Activated CD8-positive, alpha-beta T cell treated with anti-CD3 and anti-CD28 coated beads for 36 hours (primary cell): ENCODE data around the gene FBXO34. TPM values are rescaled to one million over a fixed set of nuclear protein-coding genes. Genes with fewer than 3 reads are reported as not detected.

Source experiments
- ATAC-seq: fragments of 200-7000 bp; cut with Tn5 transposase; one replicate; pipeline ENCODE4 v1.10.0; 2021; ENCODE audit warnings: mild to moderate bottlenecking, moderate library complexity
- CTCF ChIA-PET: fragments of 350-600 bp; sonication (Branson Sonifier 250); formaldehyde crosslinking; loops from one replicate; lab custom pipeline; 2021; ENCODE audit warnings: antibody characterized with exemption; lab: Charles Lee
- POLR2A ChIA-PET: fragments of 350-600 bp; sonication (Branson Sonifier 250); formaldehyde crosslinking; loops from one replicate; lab custom pipeline; 2021; ENCODE audit warnings: antibody characterized with exemption; lab: Charles Lee
- DNase-seq: peaks from one replicate; pipeline ENCODE4 v3.0.0-alpha.2; 2020
- H3K27ac Mint-ChIP-seq: one replicate; pipeline ENCODE4 v1.8.0; 2021; ENCODE audit warnings: mild to moderate bottlenecking, mixed read lengths
- H3K27me3 Mint-ChIP-seq: one replicate; pipeline ENCODE4 v1.8.0; 2021; ENCODE audit warnings: mixed read lengths
- H3K36me3 Mint-ChIP-seq: one replicate; pipeline ENCODE4 v1.8.0; 2021; ENCODE audit warnings: low read depth, mixed read lengths
- H3K4me1 Mint-ChIP-seq: one replicate; pipeline ENCODE4 v1.8.0; 2021; ENCODE audit warnings: low read depth, mixed read lengths
- H3K4me3 Mint-ChIP-seq: one replicate; pipeline ENCODE4 v1.8.0; 2021; ENCODE audit warnings: mild to moderate bottlenecking, moderate library complexity, mixed read lengths
- H3K9me3 Mint-ChIP-seq: one replicate; pipeline ENCODE4 v1.8.0; 2021; ENCODE audit warnings: mixed read lengths
- intact Hi-C: fragments of 100-400 bp; cut with micrococcal nuclease; formaldehyde crosslinking; loops from one replicate; pipeline ENCODE4 v1.10.0; 2022
- total RNA-seq, 2 experiments: library from RNA; stranded (reverse); gene quantifications; one replicate each; pipeline ENCODE4 v1.2.3, GENCODE V29; 2021
- TF ChIP-seq, protein P1 (sequence below): fragments of 200-600 bp; IDR thresholded peaks from one replicate; pipeline ENCODE4 v1.8.0; 2022; ENCODE audit warnings: antibody characterized with exemption, mild to moderate bottlenecking

The FBXO34 gene
- total RNA-seq, 2 experiments from 2014 or later: 17.7 to 20.0 TPM

DNA sequence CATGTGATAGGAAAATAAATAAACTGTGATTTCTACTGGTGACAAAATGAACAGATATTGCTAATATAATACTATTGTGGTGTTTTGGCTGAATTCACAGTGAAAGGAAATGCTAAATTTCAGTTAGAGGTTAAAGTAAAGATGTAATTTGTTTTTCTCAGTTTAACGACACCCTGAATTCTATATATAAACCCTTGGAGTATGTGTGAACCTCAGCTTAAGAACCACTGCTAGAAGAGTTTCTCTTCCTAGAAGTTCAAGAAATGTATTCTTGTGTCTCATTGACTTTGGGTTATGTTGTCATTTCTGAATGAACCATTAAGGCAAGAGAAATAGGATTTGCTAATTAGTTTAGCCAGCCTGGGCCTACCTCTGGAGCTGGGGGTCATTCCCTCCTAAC is 8.2 kb downstream of the FBXO34 start:
- ChIA-PET CTCF (interaction anchor here (1.1 kb wide), 1 partner anchor 9 kb away, joined by 3 read pairs; no protein-coding TSS in a partner anchor), POLR2A (no interaction called here)
- intact Hi-C loops: loop anchor here (10.0 kb wide), 1 partner anchor 305 kb away; the partner anchor contains the start of gene KTN1
- TF ChIP-seq, protein P1, sequence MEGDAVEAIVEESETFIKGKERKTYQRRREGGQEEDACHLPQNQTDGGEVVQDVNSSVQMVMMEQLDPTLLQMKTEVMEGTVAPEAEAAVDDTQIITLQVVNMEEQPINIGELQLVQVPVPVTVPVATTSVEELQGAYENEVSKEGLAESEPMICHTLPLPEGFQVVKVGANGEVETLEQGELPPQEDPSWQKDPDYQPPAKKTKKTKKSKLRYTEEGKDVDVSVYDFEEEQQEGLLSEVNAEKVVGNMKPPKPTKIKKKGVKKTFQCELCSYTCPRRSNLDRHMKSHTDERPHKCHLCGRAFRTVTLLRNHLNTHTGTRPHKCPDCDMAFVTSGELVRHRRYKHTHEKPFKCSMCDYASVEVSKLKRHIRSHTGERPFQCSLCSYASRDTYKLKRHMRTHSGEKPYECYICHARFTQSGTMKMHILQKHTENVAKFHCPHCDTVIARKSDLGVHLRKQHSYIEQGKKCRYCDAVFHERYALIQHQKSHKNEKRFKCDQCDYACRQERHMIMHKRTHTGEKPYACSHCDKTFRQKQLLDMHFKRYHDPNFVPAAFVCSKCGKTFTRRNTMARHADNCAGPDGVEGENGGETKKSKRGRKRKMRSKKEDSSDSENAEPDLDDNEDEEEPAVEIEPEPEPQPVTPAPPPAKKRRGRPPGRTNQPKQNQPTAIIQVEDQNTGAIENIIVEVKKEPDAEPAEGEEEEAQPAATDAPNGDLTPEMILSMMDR: no peak
- Mint-ChIP-seq H3K4me3 (no peak overlapping the region), H3K36me3 (peaks cover 14% of the 10 kb centered on the region), H3K4me1 (peaks cover 53% of the 10 kb centered on the region), H3K27me3 (no peaks in the 10 kb centered on the region), H3K27ac (no peak overlapping the region), H3K9me3 (no peaks in the 10 kb centered on the region)
- no peak for ATAC-seq
- DNase-seq: no peak

DNA sequence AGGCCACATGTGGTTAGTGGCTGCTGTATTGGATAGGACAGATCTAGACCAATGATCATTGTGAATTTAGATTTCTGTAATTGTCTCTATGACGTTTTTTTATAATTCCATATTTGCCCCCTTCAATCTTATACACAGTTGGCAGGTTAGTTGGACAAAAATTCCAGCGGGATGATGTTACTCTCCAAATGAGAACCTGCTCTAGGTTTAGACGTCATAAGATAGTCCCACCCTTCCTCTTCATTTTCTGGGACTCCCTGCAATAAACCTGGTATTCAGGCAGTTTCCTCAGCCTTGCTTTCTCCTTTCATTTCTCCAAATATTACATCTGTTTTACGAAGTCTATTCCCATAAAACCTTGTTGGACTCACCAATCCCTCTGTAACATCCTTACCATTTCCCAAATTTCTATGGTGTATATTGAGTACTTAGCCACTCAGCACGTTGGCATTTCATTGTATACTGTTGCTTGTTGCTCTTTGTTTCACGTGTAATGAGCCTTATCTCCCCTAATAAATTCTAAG is 10.2 kb downstream of the FBXO34 start:
- POLR2A ChIA-PET: no interaction called here
- intact Hi-C loops: no loop called here
- no peaks in the 10 kb centered on the region for H3K9me3 Mint-ChIP-seq

DNA sequence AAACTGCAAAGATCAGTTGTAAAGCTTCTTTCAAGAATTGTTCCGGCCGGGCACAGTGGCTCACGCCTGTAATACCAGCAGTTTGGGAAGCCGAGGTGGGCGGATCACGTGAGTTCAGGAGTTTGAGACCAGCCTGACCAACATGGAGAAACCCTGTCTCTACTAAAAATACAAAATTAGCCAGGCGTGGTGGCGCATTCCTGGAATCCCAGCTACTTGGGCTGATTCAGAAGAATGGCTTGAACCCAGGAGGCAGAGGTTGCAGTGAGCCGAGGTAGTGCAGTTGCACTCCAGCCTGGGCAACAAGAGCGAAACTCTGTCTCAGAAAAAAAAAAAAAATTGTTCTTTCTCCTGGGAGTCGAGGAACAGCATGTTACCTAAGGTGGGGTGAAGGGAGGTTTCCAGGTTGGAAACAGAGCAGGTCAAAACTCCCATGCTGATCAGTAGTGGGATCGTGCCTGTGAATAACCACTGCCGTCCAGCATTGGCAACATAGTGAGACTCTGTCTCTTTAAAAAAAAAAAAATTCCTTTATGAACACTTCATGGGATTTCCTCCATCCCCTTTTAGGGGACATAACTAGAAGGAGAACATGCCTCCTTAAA is 13.9 kb downstream of the FBXO34 start:
- H3K4me1 Mint-ChIP-seq: peaks cover 43% of the 10 kb centered on the region
- H3K9me3 Mint-ChIP-seq: no peaks in the 10 kb centered on the region
- peaks cover 7% of the 10 kb centered on the region for H3K36me3 Mint-ChIP-seq
- H3K27me3 Mint-ChIP-seq: no peaks in the 10 kb centered on the region
- TF ChIP-seq, protein P1: no peak
- no peak for DNase-seq
- ATAC-seq: no peak
- intact Hi-C loops: no loop called here
- CTCF ChIA-PET: interaction anchor here (1.2 kb wide), 1 partner anchor 70 kb away, joined by 3 read pairs; no protein-coding TSS in a partner anchor
- POLR2A ChIA-PET: no interaction called here
- no peak overlapping the region for H3K4me3 Mint-ChIP-seq
- no peak overlapping the region for H3K27ac Mint-ChIP-seq

More for the DNA sequence above, 10.2 kb downstream of the FBXO34 start:
- Mint-ChIP-seq H3K4me3 (no peak overlapping the region), H3K4me1 (peaks cover 51% of the 10 kb centered on the region), H3K36me3 (peaks cover 12% of the 10 kb centered on the region), H3K27ac (no peak overlapping the region), H3K27me3 (no peaks in the 10 kb centered on the region)
- TF ChIP-seq, protein P1: no peak
- CTCF ChIA-PET: interaction anchor here (1.5 kb wide), 1 partner anchor 73 kb away, joined by 5 read pairs; no protein-coding TSS in a partner anchor
- DNase-seq (no peak), ATAC-seq (no peak)

DNA sequence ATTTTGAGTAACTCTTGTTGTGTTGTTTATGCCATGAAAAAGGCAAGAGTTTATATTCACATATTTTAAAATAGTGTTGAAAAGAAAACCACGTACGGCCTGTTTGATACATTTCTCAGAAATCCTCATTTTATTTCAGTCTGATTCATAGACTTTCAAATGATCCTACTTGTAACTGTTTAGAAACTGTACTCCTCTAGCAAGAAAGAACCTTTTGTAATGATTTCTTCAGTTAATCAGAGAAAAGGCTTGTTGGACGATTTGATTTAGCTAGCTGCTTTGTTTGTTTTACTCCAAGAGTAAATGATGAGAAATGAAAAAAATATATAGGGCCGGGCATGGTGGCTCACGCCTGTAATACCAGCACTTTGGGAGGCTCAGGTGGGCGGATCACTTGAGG is 17.2 kb downstream of the FBXO34 start:
- DNase-seq (no peak), ATAC-seq (no peak)
- TF ChIP-seq, protein P1: no peak
- H3K27ac Mint-ChIP-seq: no peak overlapping the region
- peaks cover 3% of the 10 kb centered on the region for H3K36me3 Mint-ChIP-seq
- no peak overlapping the region for H3K4me3 Mint-ChIP-seq
- peaks cover 39% of the 10 kb centered on the region for H3K4me1 Mint-ChIP-seq
- POLR2A ChIA-PET: no interaction called here
- no peaks in the 10 kb centered on the region for H3K9me3 Mint-ChIP-seq
- H3K27me3 Mint-ChIP-seq: no peaks in the 10 kb centered on the region
- intact Hi-C loops: no loop called here
- CTCF ChIA-PET: interaction anchor here (2.8 kb wide), 1 partner anchor 66 kb away, joined by 9 read pairs; no protein-coding TSS in a partner anchor

DNA sequence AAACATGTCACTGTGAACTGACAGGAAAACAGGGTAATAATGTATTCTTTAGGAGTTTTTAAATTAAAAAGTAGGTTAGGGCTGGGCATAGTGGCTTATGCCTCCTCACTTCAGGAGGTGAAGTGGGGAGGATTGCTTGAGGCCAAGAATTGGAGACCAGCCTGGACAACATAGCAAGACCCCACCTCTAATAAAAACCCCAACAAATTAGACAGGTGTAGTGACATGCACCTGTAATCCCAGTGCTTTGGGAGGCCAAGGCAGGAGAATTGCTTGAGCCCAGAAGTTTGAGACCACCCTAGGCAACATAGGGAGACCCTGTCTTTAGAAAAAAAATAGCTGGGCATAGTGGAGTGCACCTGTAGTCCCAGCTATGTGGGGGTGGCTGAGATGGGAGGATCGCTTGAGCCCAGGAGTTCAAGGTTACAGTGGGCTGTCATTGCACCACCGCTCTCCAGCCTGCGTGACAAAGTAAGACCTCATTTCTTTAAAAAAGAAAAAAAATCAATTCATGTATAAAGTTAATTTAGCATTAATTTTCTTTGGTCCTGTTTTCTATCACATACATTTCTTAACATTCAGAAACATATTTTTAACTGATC is 20.4 kb downstream of the FBXO34 start:
- Mint-ChIP-seq H3K36me3 (peaks cover 6% of the 10 kb centered on the region), H3K27ac (no peak overlapping the region), H3K4me1 (peaks cover 45% of the 10 kb centered on the region), H3K4me3 (no peak overlapping the region), H3K27me3 (no peaks in the 10 kb centered on the region), H3K9me3 (no peaks in the 10 kb centered on the region)
- CTCF ChIA-PET: interaction anchor here (1.0 to 1.4 kb wide), 4 partner anchors 21 to 62 kb away, joined by 3 to 5 read pairs (median 4); partner anchors contain the start of gene FBXO34
- POLR2A ChIA-PET: interaction anchor here (0.7 kb wide), 1 partner anchor 36 kb away, joined by 3 read pairs; no protein-coding TSS in a partner anchor
- DNase-seq (no peak), ATAC-seq (no peak)
- intact Hi-C loops: no loop called here
- TF ChIP-seq, protein P1: no peak
